A549 (cell line): Measurements from ENCODE around the gene C1orf105.

ENCODE experiments used
- BCL3 ChIP-seq: fragments of >200 bp; sonication (Bioruptor Twin); formaldehyde crosslinking; IDR thresholded peaks from 3 replicates; pipeline ENCODE4 v1.6.1; 2016
- BHLHE40 ChIP-seq: IDR thresholded peaks from 2 replicates; pipeline ENCODE4 v1.6.1; 2012; ENCODE audit warnings: low read depth, low read length, inconsistent platforms
- CBX2 ChIP-seq: fragments of 200-600 bp; sonication (generic); IDR thresholded peaks from 2 replicates; pipeline ENCODE4 v1.6.1; 2016; ENCODE audit warnings: low read depth, mild to moderate bottlenecking, borderline replicate concordance
- CHD2 ChIP-seq: fragments of 150-350 bp; IDR thresholded peaks from 2 replicates; pipeline ENCODE4 v1.6.1; 2014; ENCODE audit warnings: low read length; ENCODE audit not compliant: partially characterized antibody
- CTCF ChIP-seq: fragments of >200 bp; sonication (Bioruptor Twin); formaldehyde crosslinking; IDR thresholded peaks from 3 replicates; pipeline ENCODE4 v1.5.1; 2016
- HOXA7 ChIP-seq: fragments of 250-450 bp; sonication (Bioruptor Pico); IDR thresholded peaks from 2 replicates; pipeline ENCODE4 v1.5.0; 2020; ENCODE audit warnings: mild to moderate bottlenecking, moderate library complexity
- MAX ChIP-seq: IDR thresholded peaks from 2 replicates; pipeline ENCODE4 v1.6.1; 2012
- POLR2A ChIP-seq: IDR thresholded peaks from 2 replicates; pipeline ENCODE4 v1.6.1; 2012; ENCODE audit warnings: mild to moderate bottlenecking, low read length
- RNF2 ChIP-seq: fragments of 200-600 bp; sonication (generic); IDR thresholded peaks from 2 replicates; pipeline ENCODE4 v1.6.1; 2016; ENCODE audit warnings: low read depth, mild to moderate bottlenecking, antibody characterized with exemption, moderate library complexity, borderline replicate concordance
- SREBF2 ChIP-seq: fragments of 450-650 bp; IDR thresholded peaks from 2 replicates; pipeline ENCODE4 v1.6.1; 2014; ENCODE audit warnings: mild to moderate bottlenecking, moderate library complexity
- USF2 ChIP-seq: fragments of 450-650 bp; IDR thresholded peaks from 2 replicates; pipeline ENCODE4 v1.6.1; 2014; ENCODE audit warnings: antibody characterized with exemption

GRCh38 chr1:172410027-172410426 is 10.5 kb upstream of the C1orf105 start:
- TF ChIP-seq CTCF (no peak), CBX2 (no peak), SREBF2 (no peak), RNF2 (no peak), BHLHE40 (no peak), MAX (no peak), CHD2 (no peak), USF2 (no peak), POLR2A (no peak), BCL3 (no peak), HOXA7 (no peak)
